ENCODE results near the gene ATP5PO. TPM values are rescaled to one million over a fixed set of nuclear protein-coding genes. Genes with fewer than 3 reads are reported as not detected.
A peak's percentile ranks its signal among the peaks of the same experiment; 100 is the strongest.

The ATP5PO gene
- total and polyA plus RNA-seq, 2 of the 13 experiments (the other 11 are each of a cell fraction or from before 2014, with no cell fraction given) = 256 to 297 TPM

DNA sequence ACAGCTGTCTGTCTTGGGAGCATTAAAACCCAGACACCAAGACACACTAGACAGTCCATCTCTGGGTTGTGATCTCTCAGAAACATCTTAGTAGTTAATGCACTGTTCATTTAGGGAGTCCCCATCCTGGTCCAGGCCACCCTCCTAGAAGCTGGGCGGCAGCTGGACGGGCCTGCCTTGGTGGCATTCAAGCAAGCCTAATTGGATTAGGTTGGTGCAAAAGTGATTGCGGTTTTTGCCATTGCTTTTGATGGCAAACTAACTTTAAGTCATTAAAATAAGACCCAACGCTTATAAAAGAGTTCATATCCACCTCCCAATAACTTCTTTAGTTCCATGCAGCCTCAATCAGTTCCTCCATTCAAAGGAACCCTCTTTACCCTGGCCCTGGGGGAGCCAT, 21.7 kb downstream of the ATP5PO start (continued):
- no peak for TF ChIP-seq FOXA1 (IDR thresholded peaks at IDR 0.05)
- no peak for TF ChIP-seq FOXA1 (CRISPR knock-in tag; IDR thresholded peaks at IDR 0.05)
- no peak for TF ChIP-seq NPAS2 (CRISPR knock-in tag; IDR thresholded peaks at IDR 0.05; ENCODE audit: borderline replicate concordance)
- TF ChIP-seq HHEX (CRISPR knock-in tag; IDR thresholded peaks at IDR 0.05) = no peak
- no peak for TF ChIP-seq ZBTB43 (CRISPR knock-in tag; conservative IDR thresholded peaks at IDR 0.05)

DNA sequence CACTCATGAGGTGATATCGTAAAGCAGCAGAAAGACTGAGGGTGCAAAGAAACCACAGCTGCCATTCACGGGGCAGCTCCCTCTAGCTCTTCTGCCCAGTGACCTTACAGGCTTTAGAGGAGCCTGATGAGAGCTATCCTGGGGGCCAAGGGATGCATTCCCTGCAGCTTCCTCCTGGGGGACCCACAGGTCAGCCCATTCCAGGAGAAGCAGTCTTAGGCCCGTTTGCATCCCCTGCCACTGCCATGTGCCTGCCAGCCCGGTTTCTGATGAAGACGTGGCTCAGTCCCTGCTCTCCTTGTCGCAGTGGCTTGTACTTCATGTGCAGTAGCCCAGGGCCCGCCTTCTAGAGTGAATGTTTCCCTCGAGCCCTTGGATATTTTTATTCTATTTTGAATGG, 22.8 kb downstream of the ATP5PO start:
- H3K4me3 ChIP-seq (replicated peaks in 1 of 3; ENCODE audit: insufficient read depth in 1 of 3, low read depth in 2 of 3, low read length in 3 of 3) = no peak overlapping the region
- no peaks in the 10 kb centered on the region for H3K79me2 ChIP-seq (ENCODE audit: insufficient read depth, low read length)
- 62% methylated on average over 6 of the region's 8 CpGs for WGBS (ENCODE audit: low lambda C conversion rate)
- intact Hi-C loops (cut with micrococcal nuclease; ENCODE audit: unreplicated experiment) = loop anchor here (5.0 kb wide), 1 partner anchor 41 kb away; no protein-coding TSS in a partner anchor
- no peaks in the 10 kb centered on the region for H3K9me3 ChIP-seq (ENCODE audit: low read length)
- H2AFZ ChIP-seq (ENCODE audit: low read length) = no peak overlapping the region
- in situ Hi-C loops (cut with HindIII; ENCODE audit: extremely low pct_ligation_motif_present, low pct_unique_long_range_greater_than_20kb) = no loop called here
- FAIRE-seq (no peak), DNase-seq (ENCODE audit: low spot score) (peak; percentile 41), ATAC-seq (peak; percentile 81)
- no peaks in the 10 kb centered on the region for H4K20me1 ChIP-seq (ENCODE audit: insufficient read depth, low read length)
- peak overlapping the region; percentile 34 for H3K4me2 ChIP-seq (ENCODE audit: low read depth, low read length)
- H3K27me3 ChIP-seq (ENCODE audit: control insufficient read depth in 1 of 2, insufficient read depth in 2 of 2, low read length in 2 of 2) = peaks cover 0 to 38% of the 10 kb centered on the region in 2 experiments; a peak in 2 of 5 replicates
- H3K9ac ChIP-seq (ENCODE audit: insufficient read depth, low read depth, low read length) = no peak overlapping the region
- peaks cover 30% of the 10 kb centered on the region for H3K4me1 ChIP-seq (ENCODE audit: insufficient read depth, low read length)
- no peak overlapping the region for H3K27ac ChIP-seq (ENCODE audit: extremely low read length, insufficient read depth, low read length)
- no TSS peak for BruUV-seq (replicated peaks)
- TF ChIP-seq SMC3 (IDR thresholded peaks at IDR 0.05; ENCODE audit: low read length) (no peak), ZNF781 (CRISPR knock-in tag; IDR thresholded peaks at IDR 0.05; ENCODE audit: borderline replicate concordance, not compliant biosample characterization) (no peak), NFKBIZ (CRISPR knock-in tag; IDR thresholded peaks at IDR 0.05) (no peak), ZNF644 (CRISPR knock-in tag; IDR thresholded peaks at IDR 0.05; ENCODE audit: low read depth) (no peak), ZNF687 (CRISPR knock-in tag; IDR thresholded peaks at IDR 0.05) (peak; percentile 15; the same call in 1 of the 2 replicates), STAG1 (CRISPR knock-in tag; IDR thresholded peaks at IDR 0.05) (peak; percentile 57), ZC3H4 (CRISPR knock-in tag; IDR thresholded peaks at IDR 0.05; ENCODE audit: borderline replicate concordance) (no peak)
- TF ChIP-seq, protein P1, sequence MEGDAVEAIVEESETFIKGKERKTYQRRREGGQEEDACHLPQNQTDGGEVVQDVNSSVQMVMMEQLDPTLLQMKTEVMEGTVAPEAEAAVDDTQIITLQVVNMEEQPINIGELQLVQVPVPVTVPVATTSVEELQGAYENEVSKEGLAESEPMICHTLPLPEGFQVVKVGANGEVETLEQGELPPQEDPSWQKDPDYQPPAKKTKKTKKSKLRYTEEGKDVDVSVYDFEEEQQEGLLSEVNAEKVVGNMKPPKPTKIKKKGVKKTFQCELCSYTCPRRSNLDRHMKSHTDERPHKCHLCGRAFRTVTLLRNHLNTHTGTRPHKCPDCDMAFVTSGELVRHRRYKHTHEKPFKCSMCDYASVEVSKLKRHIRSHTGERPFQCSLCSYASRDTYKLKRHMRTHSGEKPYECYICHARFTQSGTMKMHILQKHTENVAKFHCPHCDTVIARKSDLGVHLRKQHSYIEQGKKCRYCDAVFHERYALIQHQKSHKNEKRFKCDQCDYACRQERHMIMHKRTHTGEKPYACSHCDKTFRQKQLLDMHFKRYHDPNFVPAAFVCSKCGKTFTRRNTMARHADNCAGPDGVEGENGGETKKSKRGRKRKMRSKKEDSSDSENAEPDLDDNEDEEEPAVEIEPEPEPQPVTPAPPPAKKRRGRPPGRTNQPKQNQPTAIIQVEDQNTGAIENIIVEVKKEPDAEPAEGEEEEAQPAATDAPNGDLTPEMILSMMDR (CRISPR knock-in tag; IDR thresholded peaks at IDR 0.05) = peak; percentile 47
- no peaks in the 10 kb centered on the region for H3K36me3 ChIP-seq (replicated peaks in 1 of 2; ENCODE audit: control insufficient read depth in 1 of 2, insufficient read depth in 2 of 2, low read length in 2 of 2)
- ChIA-PET POLR2A (no interaction called here), CTCF (ENCODE audit: low intra/inter-chr PET ratio, low total read pairs) (interaction anchor here (1.4 kb wide), 1 partner anchor 459 kb away, joined by 3 read pairs; no protein-coding TSS in a partner anchor)
